Activated T-cell treated with anti-CD3 and anti-CD28 coated beads for 24 hours (primary cell): ENCODE results near the gene FCGR3A.
"Not testable (repeated sequence)": the region's sequence is repeated elsewhere in the genome, so short reads cannot be mapped to it uniquely, and the experiment has no call there.

Experiments
- DNase-seq: peaks from one replicate; pipeline ENCODE4 v3.0.0-alpha.2; 2020; ENCODE audit warnings: low read depth

FCGR3A gene

DNA sequence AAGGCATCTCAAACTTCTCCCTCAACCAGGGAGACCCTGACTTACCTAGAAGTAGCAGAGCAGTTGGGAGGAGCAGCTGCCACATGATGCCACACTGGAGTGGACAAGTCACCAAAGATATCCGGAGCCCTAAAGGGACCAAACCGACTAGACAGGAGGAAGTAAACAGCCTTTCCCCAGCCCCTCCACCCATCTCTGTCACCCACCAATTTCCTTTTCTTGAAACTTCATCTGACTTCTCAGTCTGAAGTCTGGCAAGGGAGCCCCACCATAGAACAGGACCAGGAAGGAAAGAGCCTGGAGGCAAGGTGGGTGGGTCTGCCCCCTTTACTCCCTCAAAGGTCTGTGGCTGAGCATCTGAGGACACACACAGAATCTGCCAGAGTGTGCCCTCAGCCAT is at the start of gene FCGR3A:
TSS of gene FCGR3A (minus strand) at position 167 of the 400 bp plus-strand sequence. CDS start at position 85, 82 bp downstream.
- no peak for DNase-seq

DNA sequence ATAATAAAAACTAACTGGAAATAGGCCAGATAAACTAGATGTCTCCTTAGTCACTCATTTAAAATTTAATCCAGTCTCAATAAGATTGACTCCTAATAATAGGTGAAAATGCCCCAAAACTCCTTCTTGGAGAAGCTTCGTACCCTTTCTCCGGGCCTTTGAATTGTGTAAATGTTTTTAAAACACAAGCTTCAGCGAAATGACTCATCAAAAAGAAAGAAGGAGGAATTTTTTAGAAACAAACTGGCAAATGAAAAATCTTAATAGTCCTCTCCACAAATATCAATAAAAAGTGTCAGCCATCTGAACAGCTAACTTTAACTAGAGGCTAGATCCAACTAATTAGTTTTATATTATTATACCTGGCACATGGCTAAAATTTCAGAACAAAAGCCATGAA is 47.5 kb upstream of the FCGR3A start:
- not testable (repeated sequence) for DNase-seq

DNA sequence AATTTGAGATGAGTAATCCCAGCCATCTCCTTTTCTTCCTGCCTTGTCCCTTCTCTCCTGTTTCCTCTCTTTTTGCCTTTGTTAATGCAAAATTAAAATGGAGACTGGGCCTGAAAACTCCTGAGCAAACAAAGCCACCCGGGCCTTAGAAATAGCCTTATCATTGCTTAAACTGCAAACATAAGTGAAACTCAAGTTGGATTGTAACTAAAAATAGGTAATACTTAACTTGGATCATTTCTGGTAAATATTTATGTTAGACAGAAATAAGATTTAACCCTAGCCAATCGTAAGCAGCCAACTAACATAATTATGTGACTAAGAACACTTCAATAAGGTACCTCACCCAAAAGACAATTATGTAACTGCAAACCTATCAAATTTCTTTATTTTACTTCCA is 46.0 kb upstream of the FCGR3A start:
- not testable (repeated sequence) for DNase-seq

DNA sequence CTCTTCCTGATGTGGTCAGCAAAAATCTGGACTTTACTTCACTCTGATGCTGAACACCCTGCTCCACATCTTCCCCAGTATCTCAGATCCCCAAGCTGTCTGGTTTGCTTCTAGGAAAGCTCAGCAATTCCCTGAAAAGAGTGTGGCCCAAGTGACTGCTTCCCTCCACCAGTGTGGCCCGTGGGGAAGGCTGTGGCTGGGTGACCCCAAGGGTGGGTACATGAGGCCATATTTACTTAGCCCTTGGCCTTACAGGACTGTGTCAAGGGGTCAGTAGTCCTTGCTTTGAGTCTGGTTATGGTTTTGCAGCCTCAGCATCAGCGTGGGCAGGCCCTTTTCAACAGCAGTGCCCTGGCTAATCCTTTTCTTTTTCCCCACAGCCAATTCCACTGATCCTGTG is 45.6 kb upstream of the FCGR3A start:
- DNase-seq: not testable (repeated sequence)

DNA sequence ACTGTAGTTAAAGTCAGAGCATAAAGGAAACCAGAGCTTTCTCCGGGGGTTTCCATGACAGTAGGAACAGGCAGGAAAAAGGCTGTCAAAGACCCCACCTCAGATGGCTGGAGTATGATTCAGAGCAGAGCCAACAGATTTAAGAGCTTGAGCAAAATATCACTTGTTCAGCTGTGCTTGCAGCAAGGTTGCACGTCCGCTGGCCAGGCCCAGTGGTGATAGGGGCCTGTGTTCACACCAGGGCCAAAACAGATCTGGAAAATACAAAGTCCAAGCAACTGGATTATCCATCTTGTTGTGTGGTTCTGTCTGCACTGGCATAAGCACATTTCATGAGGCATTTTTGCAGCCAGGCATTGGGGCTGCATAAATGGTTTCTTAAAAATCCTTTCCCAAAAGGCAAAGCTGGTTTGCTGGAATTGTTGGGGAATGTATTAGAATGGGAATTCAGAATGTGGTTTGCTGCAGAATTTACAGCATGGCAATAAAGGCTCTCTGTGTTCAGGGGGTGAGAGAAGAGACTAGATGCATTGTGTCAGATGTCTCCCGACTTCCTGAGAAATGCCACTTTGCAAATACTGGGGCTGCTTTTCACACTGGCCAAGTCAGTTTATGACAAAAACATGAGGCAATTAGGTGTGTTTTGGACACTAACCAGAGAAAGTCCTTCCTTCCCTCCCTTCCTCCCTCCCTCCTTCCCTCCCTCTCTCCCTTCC is 44.8 kb upstream of the FCGR3A start:
- not testable (repeated sequence) for DNase-seq

DNA sequence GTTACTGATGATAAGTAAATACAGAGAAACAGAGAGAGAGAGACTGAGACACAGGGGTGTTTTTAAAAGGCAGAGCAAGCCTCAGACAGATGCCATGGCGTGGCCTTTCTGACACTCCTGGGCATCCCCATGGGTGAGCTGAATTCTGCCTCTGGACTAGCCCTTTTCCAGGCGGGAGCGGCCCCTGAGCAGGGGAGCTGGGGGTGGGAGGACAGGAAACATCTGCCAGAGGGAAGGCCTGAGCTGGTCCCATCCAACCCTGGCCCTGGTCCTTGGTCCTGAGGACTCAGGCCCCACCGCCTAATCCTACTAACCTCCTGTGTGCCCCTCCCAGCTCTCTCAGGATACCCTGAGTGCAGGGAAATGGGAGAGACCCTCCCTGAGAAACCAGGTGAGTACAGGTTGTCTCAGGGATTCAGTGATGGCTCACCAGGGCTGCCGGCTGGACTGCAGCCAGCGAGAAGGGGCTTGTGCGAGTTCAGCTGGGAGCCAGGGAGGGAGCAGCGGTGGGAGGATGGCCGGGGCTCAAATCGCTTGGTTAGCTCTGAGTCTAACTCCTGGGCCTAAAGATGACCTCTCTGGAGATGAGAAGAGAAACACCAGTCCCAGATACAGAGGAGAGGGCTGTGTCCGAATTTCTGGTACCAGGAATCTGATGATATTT is 43.6 kb upstream of the FCGR3A start:
- DNase-seq: not testable (repeated sequence)

DNA sequence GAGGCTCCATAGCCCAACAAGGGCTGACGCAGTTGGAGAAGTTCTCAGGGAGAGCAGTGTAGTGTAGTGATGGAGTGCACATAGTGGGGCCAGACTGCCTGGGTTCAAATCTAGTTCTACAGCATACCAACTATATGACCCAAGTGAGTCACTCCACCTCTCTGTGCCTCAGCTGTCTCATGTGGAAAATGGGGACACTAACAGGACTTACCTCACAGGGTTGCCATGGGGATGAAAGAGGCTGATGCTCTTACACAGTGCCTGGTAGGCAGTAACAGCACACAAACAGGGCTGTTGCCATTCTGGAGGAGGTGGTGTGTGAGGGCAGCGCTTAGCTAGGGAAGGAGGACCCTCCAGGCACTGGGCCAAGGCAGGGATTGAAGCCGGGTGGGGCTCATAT is 43.0 kb upstream of the FCGR3A start:
- not testable (repeated sequence) for DNase-seq

DNA sequence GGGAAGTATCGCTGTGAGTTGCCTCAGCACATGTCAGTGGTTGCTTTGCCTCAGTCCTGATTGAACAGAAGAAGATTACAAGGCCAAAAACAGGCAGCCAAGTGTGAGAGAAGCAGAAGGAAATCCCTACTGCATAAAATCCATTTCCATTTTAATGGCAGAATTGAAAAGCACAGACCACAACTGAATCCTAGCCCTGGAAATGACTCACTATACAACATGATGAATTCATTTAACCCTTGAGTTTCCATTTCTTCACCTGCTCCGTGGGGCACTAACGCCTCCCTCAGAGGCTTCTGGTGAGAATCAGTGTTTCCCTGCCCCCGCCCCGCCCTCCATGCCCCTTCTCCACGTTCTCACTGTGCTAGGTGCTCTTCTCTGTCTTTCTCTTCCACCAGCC is 40.3 kb upstream of the FCGR3A start:
- DNase-seq: not testable (repeated sequence)

DNA sequence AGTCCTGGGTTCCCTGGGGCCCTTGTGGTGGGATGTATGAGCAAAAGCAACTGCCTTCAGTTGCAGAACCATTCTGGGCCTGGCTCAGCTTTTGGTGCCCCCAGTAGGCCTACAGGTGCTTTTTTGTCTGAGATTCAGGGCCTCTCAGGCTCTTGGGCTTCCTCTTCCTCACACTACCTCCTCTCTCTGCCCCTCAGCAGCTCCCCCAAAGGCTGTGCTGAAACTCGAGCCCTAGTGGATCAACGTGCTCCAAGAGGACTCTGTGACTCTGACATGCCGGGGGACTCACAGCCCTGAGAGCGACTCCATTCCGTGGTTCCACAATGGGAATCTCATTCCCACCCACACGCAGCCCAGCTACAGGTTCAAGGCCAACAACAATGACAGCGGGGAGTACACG is 39.7 kb upstream of the FCGR3A start:
- DNase-seq: not testable (repeated sequence)

DNA sequence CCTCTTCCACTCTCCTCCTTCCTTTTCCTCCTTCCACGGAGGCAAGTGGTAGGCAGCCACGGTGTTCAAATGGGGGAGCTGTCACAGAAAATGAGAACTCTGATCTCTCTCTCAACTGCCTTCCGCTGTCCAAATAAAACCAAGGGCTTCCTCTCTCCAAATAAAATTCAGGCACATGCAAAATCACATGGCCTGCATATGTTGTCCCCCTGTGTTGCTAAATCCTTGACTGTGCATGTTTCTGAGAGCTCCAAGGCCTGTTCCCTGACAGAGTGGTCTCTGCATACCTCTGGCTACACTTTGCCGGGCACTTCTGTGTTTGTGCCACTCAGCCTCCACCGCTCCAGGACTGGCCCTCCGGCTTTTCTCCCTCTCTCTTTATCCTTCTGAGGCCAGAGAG is 39.0 kb upstream of the FCGR3A start:
- not testable (repeated sequence) for DNase-seq

DNA sequence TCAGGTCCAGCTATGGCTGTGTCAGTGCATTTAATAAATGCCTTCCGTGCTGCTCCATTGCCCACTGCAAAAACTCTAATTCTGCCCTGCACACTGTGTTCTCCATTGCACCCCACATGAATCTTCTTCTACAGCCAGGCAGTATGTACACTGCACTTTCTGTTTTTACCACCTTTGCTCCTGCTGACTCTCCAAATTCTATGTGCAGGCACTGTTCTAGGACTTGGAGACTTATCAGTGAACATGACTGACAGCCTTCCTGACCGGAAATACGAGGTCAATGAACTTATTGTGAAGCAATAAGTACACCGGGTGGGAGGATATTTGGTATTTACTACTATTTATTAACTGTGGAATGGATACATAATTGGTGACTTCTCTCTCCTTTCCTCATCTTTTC is 33.3 kb upstream of the FCGR3A start:
- DNase-seq: not testable (repeated sequence)

DNA sequence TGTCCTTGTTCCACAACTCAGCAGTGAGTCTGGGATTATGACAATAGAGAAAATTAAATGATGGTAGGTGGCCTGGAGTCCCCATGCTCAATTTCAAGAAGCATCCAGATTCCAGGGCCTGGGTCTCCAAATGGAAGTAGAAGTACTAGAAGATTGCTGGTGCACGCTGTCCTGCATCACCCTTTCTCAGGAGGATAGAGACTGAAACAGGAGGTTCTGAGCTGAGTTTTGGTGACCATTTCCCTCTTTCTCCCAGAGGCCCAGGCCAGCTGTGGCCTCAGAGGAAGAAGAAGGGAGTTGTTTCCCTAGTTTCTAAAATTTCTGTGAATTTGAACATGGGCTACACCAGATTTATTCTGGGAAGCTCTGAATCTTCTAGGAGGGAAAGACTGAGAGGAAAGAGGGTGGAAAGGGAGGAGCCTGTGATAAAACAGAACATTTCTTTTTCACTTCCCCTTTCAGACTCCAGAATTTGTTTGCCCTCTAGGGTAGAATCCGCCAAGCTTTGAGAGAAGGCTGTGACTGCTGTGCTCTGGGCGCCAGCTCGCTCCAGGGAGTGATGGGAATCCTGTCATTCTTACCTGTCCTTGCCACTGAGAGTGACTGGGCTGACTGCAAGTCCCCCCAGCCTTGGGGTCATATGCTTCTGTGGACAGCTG is 31.4 kb upstream of the FCGR3A start:
- not testable (repeated sequence) for DNase-seq

DNA sequence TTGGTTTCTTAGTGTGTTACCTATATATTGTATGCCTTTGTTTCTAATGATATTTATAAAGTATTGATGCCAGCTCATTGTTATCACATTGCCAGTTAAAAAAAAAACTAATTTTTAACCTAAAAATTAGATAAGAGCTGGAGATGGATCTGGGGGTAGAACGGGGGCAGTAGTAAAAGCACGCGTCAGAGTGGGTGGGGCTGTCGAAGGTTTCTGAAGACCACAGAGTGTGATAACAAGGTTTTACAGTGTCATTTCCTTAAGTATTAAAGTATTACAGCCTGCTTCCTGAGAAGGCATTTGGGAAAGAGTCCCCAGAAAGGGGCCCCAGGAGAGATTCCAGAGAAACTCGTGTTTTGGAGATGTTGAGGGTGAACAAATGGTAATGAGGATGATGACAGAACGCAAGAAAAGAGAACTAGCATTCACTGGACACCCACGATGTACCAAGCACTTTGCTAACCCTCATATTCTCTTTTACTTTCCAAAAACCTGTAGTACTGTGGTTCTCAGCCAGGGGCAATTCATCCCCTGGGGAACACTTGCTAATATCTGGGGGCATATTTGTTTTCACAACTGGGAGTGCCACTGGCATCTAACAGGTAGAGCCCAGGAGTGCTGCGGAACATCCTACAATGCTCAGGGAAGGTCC is 30.4 kb upstream of the FCGR3A start:
- not testable (repeated sequence) for DNase-seq

DNA sequence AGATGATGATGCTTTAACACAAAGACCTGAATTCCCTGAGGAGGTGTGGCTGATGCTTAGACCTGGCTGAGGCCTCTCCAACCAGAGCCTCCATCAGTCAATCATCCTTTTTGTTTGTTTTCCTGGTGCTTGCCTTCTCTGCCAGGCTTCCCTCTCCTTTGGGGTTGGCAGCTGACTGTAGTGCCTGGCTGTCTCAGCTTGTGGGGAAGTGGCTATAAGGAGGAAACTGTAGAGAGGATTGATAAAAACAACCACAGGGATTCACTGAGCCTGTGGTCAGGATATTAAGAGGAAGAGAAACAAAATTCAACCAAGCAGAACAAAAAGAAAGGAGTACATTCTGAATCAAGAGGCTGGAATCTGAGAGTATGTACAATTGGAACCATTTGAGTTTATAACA is 27.1 kb upstream of the FCGR3A start:
- not testable (repeated sequence) for DNase-seq

DNA sequence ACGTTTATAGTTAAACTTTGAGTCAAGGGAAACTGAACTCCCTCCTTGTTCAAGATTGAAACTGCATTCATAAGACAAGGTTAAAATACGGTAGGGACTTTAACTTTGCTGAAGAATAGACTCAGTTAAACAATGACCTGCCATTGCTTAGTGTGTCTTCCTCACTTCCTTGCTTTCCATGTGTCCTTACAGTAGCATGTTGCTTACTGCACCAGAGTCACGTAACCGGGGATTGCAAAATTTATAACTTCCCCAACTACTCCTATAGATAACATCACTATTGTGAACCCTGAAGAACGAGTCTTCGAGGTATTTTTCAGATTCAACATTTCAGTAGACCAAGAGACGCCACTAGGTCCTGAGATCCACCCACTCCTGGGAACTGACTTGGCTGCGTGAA is 22.1 kb upstream of the FCGR3A start:
- not testable (repeated sequence) for DNase-seq

DNA sequence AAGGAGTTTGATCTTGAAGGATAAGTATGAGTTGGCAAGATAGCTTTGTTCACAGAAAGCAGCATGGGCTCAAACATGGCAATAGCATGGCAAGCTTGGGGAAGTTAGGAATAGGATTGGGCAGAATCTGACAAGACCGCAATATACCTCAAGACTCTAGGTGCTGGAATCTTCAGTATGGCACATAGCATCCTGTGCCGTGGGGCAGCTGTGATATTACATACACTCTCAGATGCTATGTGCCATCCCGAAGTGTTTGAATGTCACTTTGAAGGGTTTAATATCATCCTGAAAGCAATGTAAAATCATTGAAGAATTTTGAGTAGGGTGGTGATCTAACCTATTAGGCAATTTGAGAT is 17.0 kb upstream of the FCGR3A start:
- not testable (repeated sequence) for DNase-seq

DNA sequence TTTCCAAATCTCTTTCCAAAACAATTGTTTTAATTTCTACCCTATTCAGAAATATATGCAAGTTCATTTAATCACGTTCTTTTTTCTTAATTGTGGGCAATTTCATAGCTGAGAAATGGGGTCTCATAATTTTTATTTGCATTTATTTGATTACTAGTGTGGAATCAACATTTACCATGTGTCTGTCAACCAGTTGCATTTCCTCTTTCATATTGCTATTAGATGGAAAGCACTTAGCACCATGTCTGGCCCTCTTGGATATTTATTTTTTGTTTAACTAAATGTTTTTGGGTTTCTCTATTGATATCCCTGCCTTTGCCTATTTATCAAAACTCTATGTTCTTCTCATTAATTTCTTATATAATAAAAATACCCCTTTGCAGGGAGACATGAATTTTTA is 13.9 kb upstream of the FCGR3A start:
- DNase-seq: not testable (repeated sequence)

DNA sequence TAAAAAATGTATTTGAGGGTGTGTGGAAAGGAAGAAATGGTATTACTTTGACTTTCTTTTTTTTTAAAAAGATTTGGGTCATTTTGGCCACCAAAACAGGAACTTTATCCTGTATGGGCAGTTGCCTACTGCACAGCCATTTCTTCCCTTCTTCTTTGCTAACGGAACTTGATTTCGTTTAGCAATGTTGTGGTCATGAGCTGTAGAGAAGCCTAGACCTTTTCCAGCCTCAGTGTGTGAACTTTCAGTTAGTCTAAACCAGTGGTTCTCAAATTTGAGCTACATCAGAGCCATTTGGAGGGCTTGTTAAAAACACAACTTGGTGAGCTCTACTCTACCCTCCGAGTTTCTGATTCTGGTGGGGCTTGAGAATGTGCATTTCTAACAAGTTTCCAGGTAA is 12.8 kb upstream of the FCGR3A start:
- not testable (repeated sequence) for DNase-seq

DNA sequence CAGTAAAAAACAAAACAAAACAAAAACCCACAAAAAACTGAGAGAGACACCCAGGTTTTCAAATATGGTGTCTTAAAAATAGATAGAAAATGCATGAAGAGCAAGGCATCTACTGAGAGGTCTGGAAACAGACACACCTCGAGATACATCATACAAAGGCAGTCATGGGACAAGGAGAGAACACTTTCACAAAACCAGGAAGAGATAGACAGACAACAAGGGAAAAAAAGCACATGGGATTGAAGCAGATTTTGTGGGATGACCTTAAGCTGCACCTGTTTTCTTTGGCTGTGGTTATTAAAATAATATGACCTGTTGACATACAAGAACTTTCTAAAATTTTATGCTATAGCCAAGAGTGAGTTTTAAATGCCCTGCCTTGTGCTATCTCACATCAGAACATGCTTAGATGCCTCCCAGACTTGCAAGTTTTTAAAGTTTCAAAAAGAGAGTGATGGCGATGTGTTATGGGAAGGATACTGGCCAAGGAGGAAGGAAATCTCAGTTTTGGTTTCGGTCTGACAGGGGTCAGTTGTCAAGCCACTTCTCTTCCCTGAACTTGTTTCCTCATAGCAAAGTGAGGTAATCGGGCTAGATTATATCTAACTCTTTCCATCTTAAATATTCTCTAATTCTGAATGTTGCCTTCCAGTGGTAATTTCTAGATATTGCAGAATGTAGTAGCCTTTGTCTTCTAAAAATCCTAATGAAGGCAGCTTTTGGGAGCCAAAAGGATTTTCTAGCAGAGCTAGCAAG is 11.5 kb upstream of the FCGR3A start:
- not testable (repeated sequence) for DNase-seq

DNA sequence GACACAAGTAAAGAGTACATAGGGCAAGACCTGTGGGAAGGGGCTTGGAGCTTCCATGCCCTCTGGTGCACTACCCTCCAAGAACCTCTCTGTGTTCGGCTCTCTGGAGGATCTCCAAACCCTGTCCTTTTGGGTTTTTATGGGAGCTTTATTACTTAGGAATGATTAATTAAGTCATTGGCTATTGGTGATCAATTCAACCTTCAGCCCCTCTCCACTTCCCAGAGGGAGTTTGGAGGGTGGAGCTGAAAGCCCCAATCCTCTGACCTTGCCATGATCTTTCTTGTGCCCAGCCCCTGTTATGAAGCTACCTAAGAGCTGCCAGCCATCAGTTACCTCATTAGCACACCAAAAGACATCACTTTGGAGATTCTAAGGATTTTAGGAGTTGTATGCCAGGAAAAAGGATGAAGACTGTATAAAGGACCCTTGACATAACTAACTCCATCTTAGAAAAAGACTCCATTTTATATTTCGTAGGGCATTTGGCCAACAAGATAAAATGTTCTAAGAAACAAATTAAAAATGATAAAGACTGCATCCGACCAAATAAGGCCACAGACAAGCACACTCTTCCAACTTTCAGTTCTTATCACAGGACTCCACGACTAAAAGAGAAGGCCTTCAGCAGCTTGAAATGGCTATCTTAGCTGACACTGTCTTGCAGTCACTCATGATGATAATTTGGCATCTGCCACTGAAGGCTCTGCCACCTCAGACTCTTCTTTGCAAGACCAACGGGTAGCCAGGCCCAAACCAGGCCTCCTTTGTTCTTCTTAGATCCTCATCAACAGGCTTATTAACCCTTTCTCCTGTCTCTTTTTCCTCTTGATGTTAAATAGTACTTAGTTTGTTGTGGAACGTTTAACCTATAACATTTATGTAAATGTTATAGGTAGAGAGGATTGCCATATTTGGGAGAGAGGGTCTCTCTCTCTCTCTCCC is 8.2 kb upstream of the FCGR3A start:
- not testable (repeated sequence) for DNase-seq

DNA sequence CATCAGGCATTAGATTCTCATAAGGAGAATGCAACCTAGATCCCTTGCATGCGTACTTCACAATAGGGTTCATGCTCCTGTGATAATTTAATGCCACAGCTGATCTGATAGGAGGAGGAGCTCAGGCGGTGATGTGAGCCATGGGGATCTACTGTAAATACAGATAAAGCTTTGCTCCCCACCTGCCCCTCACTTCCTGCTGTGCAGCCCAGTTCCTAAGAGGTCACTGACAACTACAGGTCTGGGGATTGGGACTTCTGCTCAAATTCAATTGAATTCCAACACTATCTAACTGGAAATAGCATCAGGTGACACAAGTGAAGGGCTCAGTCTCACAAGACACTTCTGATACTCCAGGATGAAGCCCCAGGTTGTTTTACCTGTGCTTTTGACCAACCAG is 7.4 kb upstream of the FCGR3A start:
- not testable (repeated sequence) for DNase-seq
